ENCODE measurements around the gene CPED1.

DNA sequence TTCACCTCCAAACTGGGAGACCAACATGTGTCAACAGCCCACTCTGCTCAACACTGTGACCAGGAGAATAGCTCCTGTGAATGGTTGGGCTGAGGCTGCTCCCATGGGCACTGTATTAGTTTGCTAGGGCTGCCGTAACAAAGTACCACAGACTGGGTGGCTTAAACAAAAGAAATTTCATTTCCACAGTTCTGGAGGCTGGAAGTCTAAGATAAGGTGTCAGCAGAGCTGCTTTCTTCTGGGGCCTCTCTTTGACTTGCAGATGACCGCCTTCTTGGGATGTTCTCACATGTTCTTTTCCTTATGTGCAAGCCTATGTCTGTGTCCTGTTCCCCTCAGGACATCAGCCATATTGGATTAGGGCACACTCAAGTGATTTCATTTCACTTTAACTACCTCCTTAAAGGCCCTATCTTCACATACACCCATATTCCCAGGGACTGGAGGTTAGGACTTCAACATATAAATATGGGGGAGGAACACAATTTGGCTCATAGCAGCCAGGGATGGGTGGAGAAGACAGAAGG, 90.3 kb downstream of the CPED1 start:
- TF ChIP-seq, protein P1, sequence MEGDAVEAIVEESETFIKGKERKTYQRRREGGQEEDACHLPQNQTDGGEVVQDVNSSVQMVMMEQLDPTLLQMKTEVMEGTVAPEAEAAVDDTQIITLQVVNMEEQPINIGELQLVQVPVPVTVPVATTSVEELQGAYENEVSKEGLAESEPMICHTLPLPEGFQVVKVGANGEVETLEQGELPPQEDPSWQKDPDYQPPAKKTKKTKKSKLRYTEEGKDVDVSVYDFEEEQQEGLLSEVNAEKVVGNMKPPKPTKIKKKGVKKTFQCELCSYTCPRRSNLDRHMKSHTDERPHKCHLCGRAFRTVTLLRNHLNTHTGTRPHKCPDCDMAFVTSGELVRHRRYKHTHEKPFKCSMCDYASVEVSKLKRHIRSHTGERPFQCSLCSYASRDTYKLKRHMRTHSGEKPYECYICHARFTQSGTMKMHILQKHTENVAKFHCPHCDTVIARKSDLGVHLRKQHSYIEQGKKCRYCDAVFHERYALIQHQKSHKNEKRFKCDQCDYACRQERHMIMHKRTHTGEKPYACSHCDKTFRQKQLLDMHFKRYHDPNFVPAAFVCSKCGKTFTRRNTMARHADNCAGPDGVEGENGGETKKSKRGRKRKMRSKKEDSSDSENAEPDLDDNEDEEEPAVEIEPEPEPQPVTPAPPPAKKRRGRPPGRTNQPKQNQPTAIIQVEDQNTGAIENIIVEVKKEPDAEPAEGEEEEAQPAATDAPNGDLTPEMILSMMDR (IDR thresholded peaks at IDR 0.05), result no peak
- TF ChIP-seq EZH2 (IDR thresholded peaks at IDR 0.05), result no peak
- no peak for TF ChIP-seq EZH2phosphoT487 (IDR thresholded peaks at IDR 0.05)
